SU-DHL-6 (cell line): ENCODE measurements around the gene THOP1.

ENCODE experiments used
- H2AFZ ChIP-seq: fragments of 200-600 bp; sonication (generic); 2 replicates; pipeline ENCODE4 v1.6.1; 2014; ENCODE audit warnings: low read depth, mild to moderate bottlenecking, moderate library complexity, mixed read lengths, antibody characterized with exemption, low read length; ENCODE audit not compliant: severe bottlenecking
- H3F3A ChIP-seq: fragments of 200-600 bp; shearing (Covaris generic); 2 replicates; pipeline ENCODE4 v1.6.0; 2016; ENCODE audit warnings: antibody characterized with exemption, mild to moderate bottlenecking; ENCODE audit not compliant: insufficient read depth
- H3K27ac ChIP-seq: fragments of 200-600 bp; sonication (generic); 2 replicates; pipeline ENCODE4 v1.5.1; 2016; ENCODE audit warnings: low read depth, mild to moderate bottlenecking, low read length, moderate library complexity, mixed read lengths
- H3K27me3 ChIP-seq: fragments of 200-600 bp; sonication (generic), shearing (Covaris generic); 2 replicates; pipeline ENCODE4 v1.6.0; 2014; ENCODE audit warnings: mild to moderate bottlenecking, low read length
- H3K36me3 ChIP-seq: fragments of 200-600 bp; sonication (generic); 2 replicates; pipeline ENCODE4 v1.6.1; 2014; ENCODE audit warnings: mild to moderate bottlenecking, low read length, mixed read lengths
- H3K4me2 ChIP-seq: fragments of 300-600, 200-600 bp; shearing (Covaris generic), sonication (generic); 2 replicates; pipeline ENCODE4 v1.6.0; 2014; ENCODE audit warnings: low read length, low read depth, mild to moderate bottlenecking; ENCODE audit not compliant: poor library complexity, severe bottlenecking
- H3K4me3 ChIP-seq: fragments of 200-600 bp; sonication (generic); 2 replicates; pipeline ENCODE4 v1.5.1; 2014; ENCODE audit warnings: antibody characterized with exemption, low read length, mild to moderate bottlenecking, mixed read lengths; ENCODE audit not compliant: insufficient read depth, poor library complexity, severe bottlenecking
- H3K79me2 ChIP-seq: fragments of 200-600 bp; sonication (generic); 2 replicates; pipeline ENCODE4 v1.6.1; 2014; ENCODE audit warnings: mild to moderate bottlenecking, low read length, moderate library complexity; ENCODE audit not compliant: insufficient read depth
- H3K9ac ChIP-seq: fragments of 200-600 bp; sonication (generic); 2 replicates; pipeline ENCODE4 v1.7.0; 2014; ENCODE audit warnings: mild to moderate bottlenecking, low read length
- H3K9me2 ChIP-seq: fragments of 200-600 bp; sonication (generic); replicated peaks from 2 replicates; pipeline ENCODE4 v1.6.1; 2014; ENCODE audit warnings: low read length; ENCODE audit not compliant: insufficient read depth
- H3K9me3 ChIP-seq: fragments of 200-600 bp; sonication (generic); 2 replicates; pipeline ENCODE4 v1.6.1; 2014; ENCODE audit warnings: low read length, mixed read lengths; ENCODE audit not compliant: insufficient read depth
- H4K20me1 ChIP-seq: fragments of 200-600 bp; sonication (generic); 2 replicates; pipeline ENCODE4 v1.6.1; 2014; ENCODE audit warnings: low read depth, mild to moderate bottlenecking, antibody characterized with exemption, low read length, moderate library complexity, mixed read lengths
- CTCF ChIP-seq: fragments of 200-600 bp; sonication (generic); IDR thresholded peaks from one replicate; pipeline ENCODE4 v1.5.1; 2017; ENCODE audit warnings: antibody characterized with exemption, mild to moderate bottlenecking, low read length, moderate library complexity; ENCODE audit not compliant: insufficient read depth, poor library complexity, severe bottlenecking
- EZH2phosphoT487 ChIP-seq: fragments of 200-600 bp; sonication (generic), shearing (Covaris generic); conservative IDR thresholded peaks from 2 replicates; pipeline ENCODE4 v1.6.1; 2018; ENCODE audit warnings: mild to moderate bottlenecking, antibody characterized with exemption, low read length, moderate library complexity, mixed read lengths

THOP1 gene

GRCh38 chr19:2813235-2814160, 28.2 kb downstream of the THOP1 start:
- Histone ChIP-seq H3K27me3 (no peaks in the 10 kb centered on the region), H3K4me2 (no peak overlapping the region), H3K9me2 (no peaks in the 10 kb centered on the region), H4K20me1 (no peaks in the 10 kb centered on the region), H3K9me3 (no peaks in the 10 kb centered on the region), H3K27ac (no peak overlapping the region), H2AFZ (no peak overlapping the region), H3F3A (no peaks in the 10 kb centered on the region), H3K79me2 (no peaks in the 10 kb centered on the region), H3K9ac (no peak overlapping the region), H3K4me3 (no peak overlapping the region), H3K36me3 (no peaks in the 10 kb centered on the region)
- TF ChIP-seq CTCF (no peak), EZH2phosphoT487 (no peak)

GRCh38 chr19:2814426-2814825, 29.1 kb downstream of the THOP1 start:
- Histone ChIP-seq H3F3A (no peaks in the 10 kb centered on the region), H3K9me3 (no peaks in the 10 kb centered on the region), H3K9ac (no peak overlapping the region), H3K79me2 (no peaks in the 10 kb centered on the region), H4K20me1 (no peaks in the 10 kb centered on the region), H3K4me2 (no peak overlapping the region), H3K36me3 (no peaks in the 10 kb centered on the region), H3K27me3 (no peaks in the 10 kb centered on the region), H2AFZ (no peak overlapping the region), H3K9me2 (no peaks in the 10 kb centered on the region), H3K27ac (no peak overlapping the region), H3K4me3 (no peak overlapping the region)
- TF ChIP-seq EZH2phosphoT487 (no peak), CTCF (no peak)

GRCh38 chr19:2815191-2815614, 29.9 kb downstream of the THOP1 start:
- Histone ChIP-seq H3K4me3 (no peak overlapping the region), H3K79me2 (no peaks in the 10 kb centered on the region), H3K9me3 (no peaks in the 10 kb centered on the region), H2AFZ (no peak overlapping the region), H3K9ac (no peak overlapping the region), H3F3A (no peaks in the 10 kb centered on the region), H3K9me2 (no peaks in the 10 kb centered on the region), H3K27ac (no peak overlapping the region), H4K20me1 (no peaks in the 10 kb centered on the region), H3K36me3 (no peaks in the 10 kb centered on the region), H3K4me2 (no peak overlapping the region), H3K27me3 (no peaks in the 10 kb centered on the region)
- TF ChIP-seq CTCF (no peak), EZH2phosphoT487 (no peak)
